CD14-positive monocyte (primary cell): ENCODE data around the gene VTI1A. TPM values are rescaled to one million over a fixed set of nuclear protein-coding genes. Genes with fewer than 3 reads are reported as not detected.

Experiments used
- DNase-seq, 3 donors: peaks; one replicate each; pipeline ENCODE4 v3.0.0-alpha.2; 2011 to 2022
- H2AFZ ChIP-seq: 2 replicates; pipeline ENCODE4 v1.6.0; 2012; ENCODE audit warnings: mild to moderate bottlenecking, low read depth, low read length, inconsistent platforms; ENCODE audit not compliant: insufficient read depth, poor library complexity, severe bottlenecking
- H3K27ac ChIP-seq, 2 donors: 1 replicate in 1 of 2; 2 replicates in 1 of 2; pipeline ENCODE4 v1.5.1; 2012 to 2013; ENCODE audit warnings: low read length in 2 of 2, control low read depth in 1 of 2, inconsistent platforms in 1 of 2, low read depth in 1 of 2, mild to moderate bottlenecking in 1 of 2
- H3K27me3 ChIP-seq, 2 donors: one replicate each; pipeline versions ENCODE4 v1.6.0 to v1.6.1; 2011 to 2013; ENCODE audit warnings: low read length in 2 of 2; ENCODE audit not compliant: control insufficient read depth in 2 of 2, insufficient read depth in 2 of 2
- H3K36me3 ChIP-seq, 2 donors: replicated peaks in 1 of 2; 1 replicate in 1 of 2; 2 replicates in 1 of 2; pipeline versions ENCODE4 v1.5.1 to v1.6.1; 2012 to 2013; ENCODE audit warnings: low read length in 2 of 2, control low read depth in 1 of 2, inconsistent platforms in 1 of 2, mild to moderate bottlenecking in 1 of 2; ENCODE audit not compliant: insufficient read depth in 2 of 2, control insufficient read depth in 1 of 2
- H3K4me1 ChIP-seq, 2 donors: 1 replicate in 1 of 2; 2 replicates in 1 of 2; pipeline versions ENCODE4 v1.5.1 to v1.6.1; 2012 to 2013; ENCODE audit warnings: low read length in 2 of 2, control low read depth in 1 of 2, inconsistent platforms in 1 of 2, mild to moderate bottlenecking in 1 of 2, moderate library complexity in 1 of 2; ENCODE audit not compliant: insufficient read depth in 2 of 2, control insufficient read depth in 1 of 2
- H3K4me2 ChIP-seq: replicated peaks from 2 replicates; pipeline ENCODE3; 2012; ENCODE audit warnings: low read length, moderate library complexity, mild to moderate bottlenecking; ENCODE audit not compliant: poor library complexity, severe bottlenecking; ENCODE audit errors: extremely low read depth
- H3K4me3 ChIP-seq, 3 experiments: fragments of 200-600 bp in 1 of 3; sonication (generic) in 1 of 3; replicated peaks in 1 of 3; 1 replicate in 2 of 3; 2 replicates in 1 of 3; pipeline ENCODE4 v1.5.1; 2011 to 2013; ENCODE audit warnings: low read length in 3 of 3, mild to moderate bottlenecking in 3 of 3, control low read depth in 2 of 3, low read depth in 2 of 3, inconsistent platforms in 1 of 3, moderate library complexity in 1 of 3
- H3K79me2 ChIP-seq: 2 replicates; pipeline ENCODE4 v1.6.0; 2012; ENCODE audit warnings: mild to moderate bottlenecking, control low read depth, inconsistent platforms, low read length, moderate library complexity; ENCODE audit not compliant: insufficient read depth
- H3K9ac ChIP-seq: 2 replicates; pipeline ENCODE4 v1.6.0; 2017; ENCODE audit warnings: low read length, mild to moderate bottlenecking; ENCODE audit not compliant: insufficient read depth, poor library complexity, severe bottlenecking
- H3K9me3 ChIP-seq, 2 donors: replicated peaks in 1 of 2; 1 replicate in 1 of 2; 2 replicates in 1 of 2; pipeline versions ENCODE4 v1.5.1 to v1.6.1; 2012 to 2013; ENCODE audit warnings: low read length in 2 of 2, control low read depth in 1 of 2; ENCODE audit not compliant: control insufficient read depth in 1 of 2, insufficient read depth in 1 of 2
- H4K20me1 ChIP-seq: 2 replicates; pipeline ENCODE4 v1.6.0; 2012; ENCODE audit warnings: mild to moderate bottlenecking, low read length, control low read depth, moderate library complexity; ENCODE audit not compliant: insufficient read depth
- H3K27ac Mint-ChIP-seq, 7 donors: one replicate each; pipeline ENCODE4 v1.8.0; 2020; ENCODE audit warnings: mild to moderate bottlenecking in 7 of 7, mixed read lengths in 7 of 7, moderate library complexity in 6 of 7, inconsistent platforms in 2 of 7
- H3K27me3 Mint-ChIP-seq, 3 donors: one replicate each; pipeline ENCODE4 v1.8.0; 2021 to 2022; ENCODE audit warnings: low read depth in 3 of 3, mild to moderate bottlenecking in 3 of 3, mixed read lengths in 3 of 3, moderate library complexity in 3 of 3, inconsistent platforms in 1 of 3
- H3K36me3 Mint-ChIP-seq, 2 donors: one replicate each; pipeline ENCODE4 v1.8.0; 2020; ENCODE audit warnings: mixed read lengths in 2 of 2, inconsistent platforms in 1 of 2, mild to moderate bottlenecking in 1 of 2
- H3K4me1 Mint-ChIP-seq: one replicate; pipeline ENCODE4 v1.8.0; 2020; ENCODE audit warnings: mild to moderate bottlenecking, mixed read lengths
- H3K4me3 Mint-ChIP-seq, 2 donors: one replicate each; pipeline ENCODE4 v1.8.0; 2020; ENCODE audit warnings: mild to moderate bottlenecking in 2 of 2, mixed read lengths in 2 of 2, moderate library complexity in 1 of 2
- H3K9me3 Mint-ChIP-seq, 7 donors: one replicate each; pipeline ENCODE4 v1.8.0; 2020 to 2022; ENCODE audit warnings: mixed read lengths in 7 of 7, mild to moderate bottlenecking in 6 of 7, moderate library complexity in 6 of 7, inconsistent platforms in 2 of 7
- WGBS: methylation state at CpG from one replicate; pipeline ENCODE4 v1.1.5; 2013; ENCODE audit warnings: missing lambda C conversion rate; ENCODE audit not compliant: insufficient coverage; 5-methylcytosine and 5-hydroxymethylcytosine counted together
- intact Hi-C, 2 donors: fragments of 100-400 bp; cut with micrococcal nuclease; formaldehyde crosslinking; loops; one replicate each; pipeline versions ENCODE4 v1.15.0 to v1.15.1; 2023
- polyA plus RNA-seq, 3 donors: library from polyadenylated mRNA; depleted of rRNA in 1 of 3; unstranded in 2 of 3; stranded (reverse) in 1 of 3; fragments of 300-500 nt in 2 of 3; fragments of >200 nt in 1 of 3; fragmentation: Illumina TruSeq in 2 of 3; gene quantifications; 1 replicate in 2 of 3; 2 replicates in 1 of 3; pipeline ENCODE4 v1.2.3, GENCODE V29; 2012 to 2021
- TF ChIP-seq, protein P1 (sequence below): fragments of 200-600 bp; IDR thresholded peaks from one replicate; pipeline ENCODE4 v1.8.0; 2022; ENCODE audit warnings: antibody characterized with exemption, mild to moderate bottlenecking

The VTI1A gene
- polyA plus RNA-seq, 3 donors: 23.6 to 25.4 (median 24.1) TPM

DNA sequence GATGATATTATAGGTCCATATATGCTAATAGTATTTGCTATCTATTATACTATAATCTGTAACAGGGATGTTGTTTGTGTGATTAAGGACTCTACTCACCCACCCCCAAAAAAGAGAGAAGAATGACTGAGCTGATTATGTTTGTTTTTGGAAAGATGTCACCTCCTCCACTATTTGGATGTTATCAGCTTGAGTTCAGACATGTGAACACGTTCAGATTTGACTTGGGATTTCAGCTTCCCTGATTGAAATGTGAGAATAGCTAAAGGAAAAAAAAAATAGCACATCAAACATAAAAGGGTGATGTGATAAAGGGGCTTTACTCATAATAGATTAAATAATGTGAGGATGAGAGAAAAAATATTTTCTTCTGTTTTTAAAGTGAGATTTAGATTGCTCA, 81.2 kb downstream of the VTI1A start:
- Histone ChIP-seq H3K4me3 (no peak overlapping the region), H3K4me1 (peaks cover 5 to 10% of the 10 kb centered on the region in 2 donors), H3K4me2 (no peak overlapping the region), H3K27ac (no peak overlapping the region), H2AFZ (no peak overlapping the region), H3K9me3 (no peaks in the 10 kb centered on the region), H3K27me3 (no peaks in the 10 kb centered on the region), H3K36me3 (peaks cover 3 to 38% of the 10 kb centered on the region in 2 donors), H3K9ac (no peak overlapping the region), H4K20me1 (peaks cover 12% of the 10 kb centered on the region), H3K79me2 (no peaks in the 10 kb centered on the region)
- Mint-ChIP-seq H3K36me3 (peaks cover 20 to 22% of the 10 kb centered on the region in 2 donors), H3K27me3 (no peaks in the 10 kb centered on the region), H3K4me1 (peaks cover 23% of the 10 kb centered on the region), H3K9me3 (no peaks in the 10 kb centered on the region), H3K4me3 (no peak overlapping the region), H3K27ac (no peak overlapping the region)
- TF ChIP-seq, protein P1, sequence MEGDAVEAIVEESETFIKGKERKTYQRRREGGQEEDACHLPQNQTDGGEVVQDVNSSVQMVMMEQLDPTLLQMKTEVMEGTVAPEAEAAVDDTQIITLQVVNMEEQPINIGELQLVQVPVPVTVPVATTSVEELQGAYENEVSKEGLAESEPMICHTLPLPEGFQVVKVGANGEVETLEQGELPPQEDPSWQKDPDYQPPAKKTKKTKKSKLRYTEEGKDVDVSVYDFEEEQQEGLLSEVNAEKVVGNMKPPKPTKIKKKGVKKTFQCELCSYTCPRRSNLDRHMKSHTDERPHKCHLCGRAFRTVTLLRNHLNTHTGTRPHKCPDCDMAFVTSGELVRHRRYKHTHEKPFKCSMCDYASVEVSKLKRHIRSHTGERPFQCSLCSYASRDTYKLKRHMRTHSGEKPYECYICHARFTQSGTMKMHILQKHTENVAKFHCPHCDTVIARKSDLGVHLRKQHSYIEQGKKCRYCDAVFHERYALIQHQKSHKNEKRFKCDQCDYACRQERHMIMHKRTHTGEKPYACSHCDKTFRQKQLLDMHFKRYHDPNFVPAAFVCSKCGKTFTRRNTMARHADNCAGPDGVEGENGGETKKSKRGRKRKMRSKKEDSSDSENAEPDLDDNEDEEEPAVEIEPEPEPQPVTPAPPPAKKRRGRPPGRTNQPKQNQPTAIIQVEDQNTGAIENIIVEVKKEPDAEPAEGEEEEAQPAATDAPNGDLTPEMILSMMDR: no peak
- WGBS: no CpG with 5 or more reads among the region's 1 CpG
- no peak for DNase-seq
- intact Hi-C loops: no loop called here

GRCh38 chr10:112531421-112531820, 84.4 kb downstream of the VTI1A start:
- Histone ChIP-seq H3K4me3 (no peak overlapping the region), H2AFZ (no peak overlapping the region), H3K9ac (no peak overlapping the region), H3K36me3 (peaks cover 3 to 38% of the 10 kb centered on the region in 2 donors), H3K79me2 (no peaks in the 10 kb centered on the region), H3K4me2 (no peak overlapping the region), H3K9me3 (no peaks in the 10 kb centered on the region), H3K27me3 (no peaks in the 10 kb centered on the region), H3K4me1 (peaks cover 5 to 10% of the 10 kb centered on the region in 2 donors), H4K20me1 (peaks cover 6% of the 10 kb centered on the region), H3K27ac (peak overlapping the region in 1 of 2 donors; percentile 1)
- Mint-ChIP-seq H3K9me3 (no peaks in the 10 kb centered on the region), H3K4me1 (peaks cover 20% of the 10 kb centered on the region), H3K4me3 (no peak overlapping the region), H3K27me3 (no peaks in the 10 kb centered on the region), H3K36me3 (peaks cover 22 to 26% of the 10 kb centered on the region in 2 donors), H3K27ac (no peak overlapping the region)
- DNase-seq: no peak
- WGBS: no CpG with 5 or more reads among the region's 6 CpGs
- TF ChIP-seq, protein P1: no peak
- intact Hi-C loops: no loop called here
